Lung (tissue), 12 donors: ENCODE measurements around the gene UBXN1. TPM values are rescaled to one million over a fixed set of nuclear protein-coding genes. Genes with fewer than 3 reads are reported as not detected.

Experiments
- ATAC-seq: fragments of 200-7000 bp; cut with Tn5 transposase; one replicate; pipeline ENCODE4 v1.9.1; 2020; ENCODE audit warnings: moderate number of reproducible peaks; ENCODE audit not compliant: insufficient read depth, low FRiP score
- DNase-seq, 3 donors: peaks; one replicate each; pipeline ENCODE4 v3.0.0-alpha.2; 2013 to 2017
- H3K27ac ChIP-seq, 2 donors: one replicate each; pipeline ENCODE4 v1.5.1; 2013; ENCODE audit warnings: mild to moderate bottlenecking in 2 of 2, moderate library complexity in 2 of 2, control low read depth in 1 of 2, inconsistent platforms in 1 of 2, low read depth in 1 of 2, low read length in 1 of 2
- H3K27me3 ChIP-seq, 3 donors: one replicate each; pipeline ENCODE4 v1.5.1; 2013; ENCODE audit warnings: low read length in 2 of 3; ENCODE audit not compliant: control insufficient read depth in 3 of 3, insufficient read depth in 3 of 3
- H3K36me3 ChIP-seq, 4 donors: one replicate each; pipeline ENCODE4 v1.5.1; 2013; ENCODE audit warnings: low read length in 4 of 4, mild to moderate bottlenecking in 1 of 4, moderate library complexity in 1 of 4; ENCODE audit not compliant: control insufficient read depth in 4 of 4, insufficient read depth in 4 of 4
- H3K4me1 ChIP-seq, 5 donors: one replicate each; pipeline ENCODE4 v1.5.1; 2013; ENCODE audit warnings: low read length in 5 of 5, mild to moderate bottlenecking in 2 of 5, moderate library complexity in 1 of 5; ENCODE audit not compliant: control insufficient read depth in 5 of 5, insufficient read depth in 5 of 5
- H3K4me3 ChIP-seq: one replicate; pipeline ENCODE4 v1.5.1; 2013; ENCODE audit warnings: mild to moderate bottlenecking, control low read depth, moderate library complexity
- H3K9ac ChIP-seq, 2 donors: one replicate each; pipeline ENCODE4 v1.5.1; 2013; ENCODE audit warnings: low read length in 2 of 2, control low read depth in 1 of 2; ENCODE audit not compliant: insufficient read depth in 1 of 2
- H3K9me3 ChIP-seq, 4 donors: one replicate each; pipeline ENCODE4 v1.5.1; 2013; ENCODE audit warnings: low read length in 3 of 4, mild to moderate bottlenecking in 1 of 4, moderate library complexity in 1 of 4; ENCODE audit not compliant: control insufficient read depth in 4 of 4, insufficient read depth in 3 of 4
- WGBS, 2 donors: extraction: QIAGEN DNeasy Blood & Tissue Kit; methylation state at CpG; one replicate each; pipeline ENCODE4 v1.1.7; 2013; 5-methylcytosine and 5-hydroxymethylcytosine counted together
- polyA plus RNA-seq, 2 donors: library from polyadenylated mRNA; stranded (reverse); fragments of 200-250 nt; gene quantifications; one replicate each; pipeline ENCODE4 v1.2.1, GENCODE V29; 2013
- total RNA-seq, 2 donors: library from RNA; depleted of rRNA in 1 of 2; stranded (reverse); fragments of >200 nt in 1 of 2; gene quantifications; one replicate each; pipeline ENCODE4 v1.2.1, GENCODE V29; 2014 to 2021
- TF ChIP-seq, protein P1 (sequence below): IDR thresholded peaks from 2 replicates; pipeline ENCODE4 v1.5.1; 2012; ENCODE audit warnings: mild to moderate bottlenecking; ENCODE audit errors: control extremely low read depth, extremely low read depth
- donor health status: control.
- donor health status: control.
- donor health status: Bipolar disorder and iron deficiency.
- donor health status: healthy.
- donor health status: DM: yes; HTN: yes; CAD: no.

Gene UBXN1
- total and polyA plus RNA-seq, 4 donors, result 54.8 to 168 (median 114) TPM

DNA sequence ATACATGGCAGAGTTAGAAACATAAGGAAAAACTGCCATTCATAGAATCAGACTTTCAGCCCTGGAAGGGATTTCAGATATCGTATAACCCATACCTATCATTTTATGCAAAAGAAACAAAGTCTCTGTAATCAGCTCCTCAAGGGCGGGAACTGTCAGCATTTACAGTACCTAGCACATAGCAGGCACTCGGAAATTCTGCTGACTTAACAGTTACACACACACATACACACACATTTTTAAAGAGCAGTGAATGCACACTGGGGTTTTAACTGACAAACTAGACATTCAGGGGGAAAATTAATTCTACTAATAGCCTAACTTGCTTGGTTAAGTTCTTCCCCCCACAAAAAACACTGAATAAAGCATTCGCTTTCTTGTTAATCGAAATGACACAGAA lies 37.3 kb upstream of the UBXN1 start:
- WGBS, 2 donors, result 94 to 99% methylated on average over 5 of the region's 5 CpGs
- TF ChIP-seq, protein P1, sequence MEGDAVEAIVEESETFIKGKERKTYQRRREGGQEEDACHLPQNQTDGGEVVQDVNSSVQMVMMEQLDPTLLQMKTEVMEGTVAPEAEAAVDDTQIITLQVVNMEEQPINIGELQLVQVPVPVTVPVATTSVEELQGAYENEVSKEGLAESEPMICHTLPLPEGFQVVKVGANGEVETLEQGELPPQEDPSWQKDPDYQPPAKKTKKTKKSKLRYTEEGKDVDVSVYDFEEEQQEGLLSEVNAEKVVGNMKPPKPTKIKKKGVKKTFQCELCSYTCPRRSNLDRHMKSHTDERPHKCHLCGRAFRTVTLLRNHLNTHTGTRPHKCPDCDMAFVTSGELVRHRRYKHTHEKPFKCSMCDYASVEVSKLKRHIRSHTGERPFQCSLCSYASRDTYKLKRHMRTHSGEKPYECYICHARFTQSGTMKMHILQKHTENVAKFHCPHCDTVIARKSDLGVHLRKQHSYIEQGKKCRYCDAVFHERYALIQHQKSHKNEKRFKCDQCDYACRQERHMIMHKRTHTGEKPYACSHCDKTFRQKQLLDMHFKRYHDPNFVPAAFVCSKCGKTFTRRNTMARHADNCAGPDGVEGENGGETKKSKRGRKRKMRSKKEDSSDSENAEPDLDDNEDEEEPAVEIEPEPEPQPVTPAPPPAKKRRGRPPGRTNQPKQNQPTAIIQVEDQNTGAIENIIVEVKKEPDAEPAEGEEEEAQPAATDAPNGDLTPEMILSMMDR, result no peak
- Histone ChIP-seq H3K9me3 (no peaks in the 10 kb centered on the region), H3K4me1 (peaks cover 0 to 5% (median 0%) of the 10 kb centered on the region in 5 donors), H3K9ac (no peak overlapping the region), H3K27me3 (no peaks in the 10 kb centered on the region), H3K36me3 (peaks cover 54 to 67% (median 59%) of the 10 kb centered on the region in 4 donors), H3K4me3 (no peak overlapping the region), H3K27ac (no peak overlapping the region)
- DNase-seq, result no peak
- no peak for ATAC-seq

GRCh38 chr11:62715150-62716130 lies 36.6 kb upstream of the UBXN1 start:
- Histone ChIP-seq H3K27ac (no peak overlapping the region), H3K27me3 (no peaks in the 10 kb centered on the region), H3K4me3 (no peak overlapping the region), H3K4me1 (peaks cover 0 to 5% (median 0%) of the 10 kb centered on the region in 5 donors), H3K9me3 (no peaks in the 10 kb centered on the region), H3K9ac (no peak overlapping the region), H3K36me3 (peaks cover 51 to 64% (median 53%) of the 10 kb centered on the region in 4 donors)
- 93 to 94% methylated on average over 24 of the region's 24 CpGs for WGBS, 2 donors
- DNase-seq (no peak), ATAC-seq (no peak)
- TF ChIP-seq, protein P1, result no peak

DNA sequence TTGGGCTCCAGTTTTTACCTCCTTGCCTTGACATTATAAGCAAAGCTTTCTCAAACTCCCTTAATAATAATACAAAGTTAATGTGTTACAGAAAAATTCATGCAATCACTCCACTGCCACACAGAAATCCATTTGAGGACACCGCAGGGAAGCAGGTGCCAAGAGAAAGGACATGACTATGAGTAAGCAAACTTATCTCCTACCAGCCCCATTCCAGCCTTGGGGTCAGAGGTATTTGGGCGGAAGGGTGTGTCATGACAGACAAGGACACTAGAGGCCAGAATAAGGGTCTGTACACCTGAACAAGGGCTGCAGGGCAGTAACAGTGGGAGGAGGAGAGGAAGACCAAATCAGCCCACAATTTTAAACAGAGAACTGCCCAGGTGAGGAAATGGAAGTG lies 34.5 kb upstream of the UBXN1 start:
- Histone ChIP-seq H3K36me3 (peaks cover 33 to 52% (median 38%) of the 10 kb centered on the region in 4 donors), H3K27ac (peak overlapping the region; percentile 61 to 81), H3K4me1 (peaks cover 4 to 16% (median 5%) of the 10 kb centered on the region in 5 donors), H3K9me3 (no peaks in the 10 kb centered on the region), H3K27me3 (no peaks in the 10 kb centered on the region), H3K9ac (no peak overlapping the region), H3K4me3 (no peak overlapping the region)
- TF ChIP-seq, protein P1, result no peak
- WGBS, 2 donors, result 72 to 91% methylated on average over 2 of the region's 2 CpGs
- DNase-seq (peak in 1 of 3 donors; percentile 10), ATAC-seq (peak; percentile 46)
